ENCODE data around the gene TWIST2. TPM values are rescaled to one million over a fixed set of nuclear protein-coding genes. Genes with fewer than 3 reads are reported as not detected.

The TWIST2 gene
- total RNA-seq, 2 experiments from 2014 or later: not detected

GRCh38 chr2:238906254-238906935 lies 58.5 kb downstream of the TWIST2 start:
- CTCF ChIA-PET: no interaction called here
- Mint-ChIP-seq H3K36me3 (ENCODE audit: low read depth) (no peaks in the 10 kb centered on the region), H3K9me3 (ENCODE audit: low read depth) (no peaks in the 10 kb centered on the region), H3K4me1 (no peaks in the 10 kb centered on the region), H3K27me3 (no peaks in the 10 kb centered on the region), H3K27ac (no peak overlapping the region), H3K4me3 (no peak overlapping the region)
- DNase-seq (no peak), ATAC-seq (no peak)
- intact Hi-C loops (cut with DNase I, micrococcal nuclease): no loop called here
- POLR2A ChIA-PET: no interaction called here

GRCh38 chr2:238906936-238907716 lies 59.2 kb downstream of the TWIST2 start:
- Mint-ChIP-seq H3K36me3 (ENCODE audit: low read depth) (no peaks in the 10 kb centered on the region), H3K4me1 (no peaks in the 10 kb centered on the region), H3K27ac (no peak overlapping the region), H3K27me3 (no peaks in the 10 kb centered on the region), H3K9me3 (ENCODE audit: low read depth) (no peaks in the 10 kb centered on the region), H3K4me3 (no peak overlapping the region)
- intact Hi-C loops (cut with DNase I, micrococcal nuclease): no loop called here
- ChIA-PET POLR2A (no interaction called here), CTCF (no interaction called here)
- no peak for ATAC-seq
- DNase-seq: no peak

GRCh38 chr2:238907717-238908173 lies 59.9 kb downstream of the TWIST2 start:
- H3K27ac Mint-ChIP-seq: no peak overlapping the region
- no peaks in the 10 kb centered on the region for H3K9me3 Mint-ChIP-seq (ENCODE audit: low read depth)
- no peaks in the 10 kb centered on the region for H3K4me1 Mint-ChIP-seq
- H3K27me3 Mint-ChIP-seq: no peaks in the 10 kb centered on the region
- CTCF ChIA-PET: no interaction called here
- intact Hi-C loops (cut with DNase I, micrococcal nuclease): no loop called here
- no peak for DNase-seq
- ATAC-seq: no peak
- no peak overlapping the region for H3K4me3 Mint-ChIP-seq
- POLR2A ChIA-PET: no interaction called here
- no peaks in the 10 kb centered on the region for H3K36me3 Mint-ChIP-seq (ENCODE audit: low read depth)

- ChIA-PET POLR2A (no interaction called here), CTCF (no interaction called here)
- ATAC-seq (no peak), DNase-seq (no peak)
- Mint-ChIP-seq H3K4me3 (no peak overlapping the region), H3K27ac (no peak overlapping the region), H3K36me3 (ENCODE audit: low read depth) (no peaks in the 10 kb centered on the region), H3K27me3 (no peaks in the 10 kb centered on the region), H3K4me1 (no peaks in the 10 kb centered on the region), H3K9me3 (ENCODE audit: low read depth) (no peaks in the 10 kb centered on the region)
- intact Hi-C loops (cut with DNase I, micrococcal nuclease): no loop called here
These were observed 61.4 kb downstream of the TWIST2 start for GRCh38 chr2:238908960-238909951.

DNA sequence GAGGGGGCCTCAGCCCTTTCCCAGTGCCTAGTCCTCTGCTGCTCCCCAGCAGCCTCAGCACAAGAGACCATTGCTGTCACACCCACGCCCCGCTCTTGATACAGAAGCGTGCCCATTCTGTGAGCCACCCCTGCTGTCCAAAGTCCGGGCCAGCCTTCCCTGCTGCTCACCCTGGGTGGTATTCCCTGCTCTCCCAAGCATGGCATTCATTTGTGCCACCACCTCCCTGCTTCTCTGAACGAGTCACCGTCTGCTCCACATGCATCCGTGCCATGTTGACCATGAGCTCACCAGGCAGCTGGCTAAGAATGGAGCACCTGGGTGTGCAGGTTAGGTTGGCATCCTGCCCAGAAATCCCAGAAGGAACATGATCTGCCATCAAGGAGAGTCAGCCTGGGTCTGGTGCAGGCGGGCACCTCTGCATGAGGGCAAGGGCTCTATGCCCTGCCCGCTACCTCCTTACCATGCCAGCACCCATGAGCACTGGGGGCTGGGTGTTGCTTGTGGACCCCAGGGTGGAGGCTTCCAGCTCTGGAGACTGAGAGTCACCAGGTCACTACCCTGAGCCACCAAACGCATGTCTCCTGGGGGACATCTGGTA lies 63.0 kb downstream of the TWIST2 start:
- Mint-ChIP-seq H3K4me3 (no peak overlapping the region), H3K36me3 (ENCODE audit: low read depth) (no peaks in the 10 kb centered on the region), H3K4me1 (no peaks in the 10 kb centered on the region), H3K27ac (no peak overlapping the region), H3K27me3 (no peaks in the 10 kb centered on the region), H3K9me3 (ENCODE audit: low read depth) (no peaks in the 10 kb centered on the region)
- CTCF ChIA-PET: no interaction called here
- no peak for DNase-seq
- POLR2A ChIA-PET: no interaction called here
- no peak for ATAC-seq
- intact Hi-C loops (cut with DNase I, micrococcal nuclease): no loop called here

DNA sequence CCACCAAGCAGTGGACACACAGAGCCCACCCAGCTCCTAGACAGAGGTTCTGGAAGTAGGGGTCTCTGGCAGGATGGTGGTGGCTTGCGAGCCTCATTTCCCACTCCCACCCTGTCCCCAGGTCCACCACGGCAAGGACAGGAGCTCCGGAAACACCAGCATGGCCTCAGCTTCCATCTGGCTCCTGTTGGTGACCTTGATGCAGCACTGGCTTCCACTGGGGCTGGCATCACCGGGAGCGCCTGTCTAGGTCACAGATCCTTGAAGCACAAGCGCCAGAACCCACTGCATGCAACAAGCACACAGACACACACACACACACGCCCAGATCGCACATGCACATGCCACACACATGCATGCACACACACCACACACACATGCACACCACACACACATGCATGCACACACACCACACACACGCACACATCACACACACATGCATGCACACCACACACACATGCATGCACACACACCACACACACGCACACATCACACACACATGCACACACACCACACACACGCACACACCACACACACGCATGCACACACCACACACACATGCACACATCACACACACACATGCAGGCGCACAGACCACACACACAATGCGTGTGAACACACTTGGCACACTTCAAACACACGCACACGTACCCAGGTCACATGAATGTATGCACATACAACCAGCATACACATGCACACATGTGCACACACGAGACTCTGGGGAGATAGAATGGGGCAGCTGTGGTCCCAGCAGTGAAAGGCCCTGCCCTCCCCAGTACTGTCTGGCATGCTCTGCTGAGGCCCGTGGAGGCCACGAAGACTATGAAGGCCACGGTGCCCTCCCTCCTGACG lies 63.7 kb downstream of the TWIST2 start:
- no peak for DNase-seq
- no peaks in the 10 kb centered on the region for H3K36me3 Mint-ChIP-seq (ENCODE audit: low read depth)
- H3K4me3 Mint-ChIP-seq: no peak overlapping the region
- peaks cover 3% of the 10 kb centered on the region for H3K27me3 Mint-ChIP-seq
- no peaks in the 10 kb centered on the region for H3K9me3 Mint-ChIP-seq (ENCODE audit: low read depth)
- intact Hi-C loops (cut with DNase I, micrococcal nuclease): no loop called here
- no peaks in the 10 kb centered on the region for H3K4me1 Mint-ChIP-seq
- ChIA-PET CTCF (no interaction called here), POLR2A (no interaction called here)
- no peak for ATAC-seq
- H3K27ac Mint-ChIP-seq: no peak overlapping the region

DNA sequence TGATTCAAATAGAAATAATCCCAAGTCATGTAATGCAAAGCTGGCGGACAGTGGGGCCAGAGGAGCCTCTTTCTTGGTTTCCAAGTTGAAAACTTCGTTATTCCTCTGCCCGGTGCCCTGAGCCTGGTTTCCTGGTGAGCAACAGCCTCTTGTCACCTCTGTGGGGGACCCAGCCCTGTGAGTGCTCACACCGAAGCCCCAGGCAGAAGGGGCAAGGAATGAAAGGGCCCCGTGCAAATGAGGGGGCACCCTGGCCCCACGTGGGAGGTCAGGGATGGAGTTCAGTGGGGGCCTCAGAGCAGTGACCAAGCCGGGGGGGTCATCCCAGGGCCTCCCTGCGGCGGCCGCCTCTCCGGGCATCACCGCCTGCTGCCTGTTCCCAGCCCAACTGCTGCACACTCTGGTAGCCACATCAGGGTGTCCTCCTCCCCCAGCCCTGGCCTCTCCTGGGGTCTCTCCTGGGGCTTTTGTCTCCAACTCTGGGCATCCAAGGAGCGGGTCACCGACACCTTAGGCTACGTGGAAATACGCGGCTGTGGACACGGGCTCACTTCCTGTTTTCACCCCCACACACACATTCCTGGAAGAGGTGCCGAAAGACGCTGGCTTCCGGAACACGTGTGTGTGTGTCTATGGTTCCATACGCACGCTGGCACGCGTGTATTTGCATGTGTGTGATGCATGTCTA lies 64.5 kb downstream of the TWIST2 start:
- Mint-ChIP-seq H3K27ac (no peak overlapping the region), H3K4me1 (no peaks in the 10 kb centered on the region), H3K27me3 (peaks cover 3% of the 10 kb centered on the region), H3K9me3 (ENCODE audit: low read depth) (no peaks in the 10 kb centered on the region), H3K4me3 (no peak overlapping the region), H3K36me3 (ENCODE audit: low read depth) (no peaks in the 10 kb centered on the region)
- POLR2A ChIA-PET: no interaction called here
- CTCF ChIA-PET: no interaction called here
- no peak for DNase-seq
- intact Hi-C loops (cut with DNase I, micrococcal nuclease): no loop called here
- no peak for ATAC-seq

DNA sequence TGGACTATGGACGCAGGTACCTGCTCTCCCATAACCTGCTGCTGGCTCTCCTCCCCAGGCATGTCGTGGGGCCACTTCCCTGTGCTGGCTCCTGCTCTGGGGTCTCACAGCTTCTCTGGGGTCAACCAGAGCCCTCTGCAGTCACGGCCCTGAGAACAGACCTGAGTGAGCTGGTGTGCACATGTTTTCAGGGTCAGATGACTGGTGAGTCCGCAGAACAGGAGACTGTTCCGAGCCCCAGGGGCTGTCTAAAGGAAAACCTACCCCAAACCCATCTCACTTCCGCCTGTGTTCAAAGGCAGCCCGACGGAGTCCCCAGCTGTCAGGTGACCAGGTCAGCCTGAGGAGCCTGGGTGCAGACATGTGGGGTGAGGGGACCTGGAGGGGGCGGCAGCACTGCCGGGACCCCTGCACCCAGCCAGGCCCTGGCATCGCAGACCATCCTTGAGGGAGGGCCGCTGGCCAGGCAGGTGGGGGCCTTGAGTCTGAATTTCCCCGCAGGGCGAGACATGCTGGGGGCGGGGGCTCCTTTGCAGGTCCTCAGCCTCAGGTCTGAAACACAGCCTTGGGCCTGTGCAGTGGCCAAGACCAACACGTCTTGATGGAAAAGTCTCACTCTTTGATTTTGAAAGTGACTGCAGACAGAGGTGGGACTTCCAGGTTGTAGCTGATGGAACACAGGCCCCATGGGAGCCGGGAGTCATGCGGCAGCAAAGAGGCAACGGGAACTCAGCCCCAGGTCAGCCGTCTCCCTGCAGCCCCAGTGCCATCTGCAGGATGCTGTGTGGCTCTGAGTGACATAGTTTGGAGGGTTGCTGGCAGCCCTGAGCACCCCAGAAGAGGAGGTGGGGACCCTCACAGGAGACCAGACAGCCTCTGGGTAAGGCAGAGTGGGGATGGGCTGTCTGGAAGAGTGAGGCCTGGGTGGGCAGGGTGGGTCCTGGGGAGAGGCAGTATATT lies 65.3 kb downstream of the TWIST2 start:
- Mint-ChIP-seq H3K27ac (no peak overlapping the region), H3K27me3 (peaks cover 3% of the 10 kb centered on the region), H3K9me3 (ENCODE audit: low read depth) (no peaks in the 10 kb centered on the region), H3K36me3 (ENCODE audit: low read depth) (no peaks in the 10 kb centered on the region), H3K4me1 (no peaks in the 10 kb centered on the region), H3K4me3 (no peak overlapping the region)
- ChIA-PET CTCF (no interaction called here), POLR2A (no interaction called here)
- intact Hi-C loops (cut with DNase I, micrococcal nuclease): no loop called here
- DNase-seq (no peak), ATAC-seq (no peak)

- H3K27me3 Mint-ChIP-seq: peaks cover 3% of the 10 kb centered on the region
- DNase-seq (no peak), ATAC-seq (no peak)
- H3K9me3 Mint-ChIP-seq (ENCODE audit: low read depth): no peaks in the 10 kb centered on the region
- H3K27ac Mint-ChIP-seq: no peak overlapping the region
- intact Hi-C loops (cut with DNase I, micrococcal nuclease): no loop called here
- ChIA-PET POLR2A (no interaction called here), CTCF (no interaction called here)
- H3K4me3 Mint-ChIP-seq: no peak overlapping the region
- H3K4me1 Mint-ChIP-seq: no peaks in the 10 kb centered on the region
- no peaks in the 10 kb centered on the region for H3K36me3 Mint-ChIP-seq (ENCODE audit: low read depth)
These were observed 66.2 kb downstream of the TWIST2 start for GRCh38 chr2:238913931-238914647.

Data from activated CD4-positive, alpha-beta T cell treated with anti-CD3 and anti-CD28 coated beads for 36 hours (primary cell).